Measurements from ENCODE around the gene NEK9.

The NEK9 gene

DNA sequence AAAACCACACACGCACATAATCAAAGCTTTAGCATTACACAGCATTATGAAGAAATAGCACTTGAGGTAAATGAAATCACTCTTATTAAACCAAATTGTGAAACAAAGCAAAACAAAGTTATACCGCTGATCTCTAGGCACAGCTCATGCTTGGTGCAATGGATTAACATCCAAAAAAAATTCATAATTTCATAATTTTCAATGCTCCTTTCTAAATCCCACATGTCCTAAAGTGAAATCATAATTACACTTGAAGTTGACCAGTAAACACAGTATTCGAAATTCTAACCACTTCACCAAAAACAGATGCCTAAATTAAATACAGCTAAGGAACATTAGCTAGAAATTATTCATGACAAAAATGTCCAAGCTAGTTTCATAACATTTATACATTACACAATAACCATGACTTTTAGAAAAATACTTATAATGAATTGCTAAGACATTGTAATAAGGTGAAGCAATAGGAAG is 77.1 kb downstream of the NEK9 start:
- H3K36me3 ChIP-seq (ENCODE audit: insufficient read depth, low read length): 0 out of 2 replicates have a peak, but pooled peaks cover 7% of the 10 kb centered on the region
- no peaks in the 10 kb centered on the region for H3K27me3 ChIP-seq (ENCODE audit: insufficient read depth, low read length)
- no peak overlapping the region for H3K9ac ChIP-seq (ENCODE audit: low read depth, low read length)
- H3K9me3 ChIP-seq (ENCODE audit: insufficient read depth, low read depth, low read length): no peaks in the 10 kb centered on the region
- H3K27ac ChIP-seq (ENCODE audit: low read depth, low read length): no peak overlapping the region
- H3K4me3 ChIP-seq (ENCODE audit: low read length): no peak overlapping the region
- no peaks in the 10 kb centered on the region for H3K4me1 ChIP-seq (ENCODE audit: insufficient read depth, low read length)
- 91% methylated on average over 3 of the region's 3 CpGs for WGBS

DNA sequence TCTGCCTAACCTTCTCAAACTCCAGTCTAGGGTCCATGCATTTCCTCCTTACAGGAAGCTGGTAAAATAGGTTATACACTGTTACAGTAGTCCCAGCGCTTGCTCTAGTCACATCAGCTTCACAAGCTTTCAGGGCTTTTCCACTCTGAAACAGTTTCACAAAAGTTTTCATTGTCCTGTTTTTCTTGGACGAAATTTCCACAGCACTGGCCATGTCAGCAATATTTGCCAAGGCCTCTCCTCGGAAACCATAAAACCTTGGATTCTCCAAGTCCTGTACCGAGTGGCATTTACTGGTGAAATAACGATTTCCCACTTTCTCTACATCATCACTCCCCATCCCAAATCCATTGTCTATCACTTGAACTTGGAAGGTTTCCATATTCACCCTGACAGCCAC is 77.7 kb downstream of the NEK9 start:
- no peaks in the 10 kb centered on the region for H3K27me3 ChIP-seq (ENCODE audit: insufficient read depth, low read length)
- WGBS: 96% methylated on average over 5 of the region's 5 CpGs
- H3K9ac ChIP-seq (ENCODE audit: low read depth, low read length): no peak overlapping the region
- H3K36me3 ChIP-seq (ENCODE audit: insufficient read depth, low read length): 0 out of 2 replicates have a peak, but pooled peaks cover 2% of the 10 kb centered on the region
- H3K9me3 ChIP-seq (ENCODE audit: insufficient read depth, low read depth, low read length): no peaks in the 10 kb centered on the region
- no peaks in the 10 kb centered on the region for H3K4me1 ChIP-seq (ENCODE audit: insufficient read depth, low read length)
- H3K4me3 ChIP-seq (ENCODE audit: low read length): no peak overlapping the region
- no peak overlapping the region for H3K27ac ChIP-seq (ENCODE audit: low read depth, low read length)

DNA sequence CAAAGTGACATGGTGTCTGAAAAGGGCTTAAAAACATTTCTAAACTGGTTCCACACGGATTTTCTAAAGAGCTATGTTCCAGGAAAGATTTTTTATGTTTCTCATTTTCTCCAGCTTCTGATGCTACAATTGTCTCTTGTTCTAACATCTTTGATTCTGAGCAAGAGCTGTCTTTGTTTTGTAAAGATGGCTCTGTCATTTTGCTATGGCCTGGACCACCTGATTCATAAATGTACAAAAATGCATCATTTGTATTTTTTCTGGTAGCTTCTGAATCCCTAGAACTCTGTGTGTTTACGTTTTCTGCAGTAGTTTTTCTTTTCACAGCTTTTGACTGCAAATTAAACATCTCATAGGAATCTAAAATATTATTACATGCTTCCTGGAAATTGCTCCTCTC is 78.7 kb downstream of the NEK9 start:
- WGBS: 96% methylated on average over 2 of the region's 2 CpGs
- Histone ChIP-seq H3K4me1 (ENCODE audit: insufficient read depth, low read length) (no peaks in the 10 kb centered on the region), H3K4me3 (ENCODE audit: low read length) (no peak overlapping the region), H3K27me3 (ENCODE audit: insufficient read depth, low read length) (no peaks in the 10 kb centered on the region), H3K9ac (ENCODE audit: low read depth, low read length) (no peak overlapping the region), H3K9me3 (ENCODE audit: insufficient read depth, low read depth, low read length) (no peaks in the 10 kb centered on the region), H3K36me3 (ENCODE audit: insufficient read depth, low read length) (0 out of 2 replicates have a peak, but pooled peaks cover 2% of the 10 kb centered on the region), H3K27ac (ENCODE audit: low read depth, low read length) (no peak overlapping the region)

DNA sequence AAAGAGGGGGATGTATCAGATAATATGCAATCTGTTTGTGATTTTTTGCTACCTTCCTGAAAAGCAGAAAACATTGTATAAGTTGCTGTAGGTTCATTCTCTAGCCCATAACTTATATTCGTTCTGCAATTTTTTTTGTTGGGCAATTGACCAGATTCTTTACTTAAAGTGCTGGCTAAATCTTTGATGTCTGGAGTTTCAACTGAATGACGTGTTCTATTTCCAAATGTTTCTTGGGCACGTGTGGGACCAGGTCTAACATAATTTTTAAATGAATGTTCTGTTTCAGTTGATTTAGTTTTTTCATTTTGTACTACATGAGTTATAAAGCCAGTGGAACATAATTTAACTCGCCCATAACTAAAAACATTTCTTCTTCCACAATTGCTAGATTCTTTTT is 79.3 kb downstream of the NEK9 start:
- no peaks in the 10 kb centered on the region for H3K27me3 ChIP-seq (ENCODE audit: insufficient read depth, low read length)
- no peak overlapping the region for H3K27ac ChIP-seq (ENCODE audit: low read depth, low read length)
- H3K4me1 ChIP-seq (ENCODE audit: insufficient read depth, low read length): no peaks in the 10 kb centered on the region
- H3K9ac ChIP-seq (ENCODE audit: low read depth, low read length): no peak overlapping the region
- H3K36me3 ChIP-seq (ENCODE audit: insufficient read depth, low read length): peaks cover 3% of the 10 kb centered on the region; the same call in 1 of the 2 replicates
- H3K4me3 ChIP-seq (ENCODE audit: low read length): no peak overlapping the region
- no peaks in the 10 kb centered on the region for H3K9me3 ChIP-seq (ENCODE audit: insufficient read depth, low read depth, low read length)
- 90% methylated on average over 4 of the region's 4 CpGs for WGBS

DNA sequence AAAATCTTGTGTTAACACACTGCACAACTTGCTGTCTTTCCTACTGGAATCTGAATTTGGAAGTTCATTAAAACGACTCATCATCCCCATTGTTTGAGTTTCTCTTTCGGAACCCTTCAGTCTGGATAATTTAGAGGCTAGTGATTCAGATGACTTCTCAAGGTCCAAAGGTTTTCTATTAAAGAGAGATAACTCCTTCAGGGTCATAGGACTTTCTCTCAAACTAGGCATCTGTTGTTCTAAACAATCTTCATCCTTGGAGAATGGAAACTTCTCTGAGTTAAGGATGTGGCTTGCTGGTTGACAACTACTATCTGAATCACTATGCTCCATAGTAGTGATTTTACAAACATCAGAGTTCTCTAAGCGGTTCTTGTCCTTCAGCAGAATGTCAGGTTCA is 79.9 kb downstream of the NEK9 start:
- Histone ChIP-seq H3K4me1 (ENCODE audit: insufficient read depth, low read length) (no peaks in the 10 kb centered on the region), H3K27me3 (ENCODE audit: insufficient read depth, low read length) (no peaks in the 10 kb centered on the region), H3K4me3 (ENCODE audit: low read length) (no peak overlapping the region), H3K27ac (ENCODE audit: low read depth, low read length) (no peak overlapping the region), H3K9ac (ENCODE audit: low read depth, low read length) (no peak overlapping the region), H3K36me3 (ENCODE audit: insufficient read depth, low read length) (peaks cover 9% of the 10 kb centered on the region), H3K9me3 (ENCODE audit: insufficient read depth, low read depth, low read length) (no peaks in the 10 kb centered on the region)
- 91% methylated on average over 3 of the region's 3 CpGs for WGBS

DNA sequence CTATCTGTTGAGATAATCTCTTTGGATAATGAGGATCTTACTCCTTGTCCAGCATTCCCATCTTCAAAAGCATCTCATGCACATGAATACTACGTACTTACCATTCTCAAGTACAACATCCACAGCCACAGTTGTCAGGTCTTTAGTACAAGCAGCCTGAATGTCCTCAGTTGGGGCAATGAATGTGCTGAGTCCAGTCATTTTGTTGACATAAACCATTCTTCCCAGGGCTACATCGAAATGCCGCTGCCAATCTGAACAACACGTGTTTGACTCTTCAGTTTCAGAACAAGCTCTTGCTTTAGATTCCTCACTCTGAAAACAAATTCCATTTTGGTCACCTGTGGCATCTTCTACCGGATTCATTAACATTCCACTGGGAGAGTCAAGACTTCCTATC is 80.6 kb downstream of the NEK9 start:
- WGBS: 93% methylated on average over 5 of the region's 5 CpGs
- H3K4me3 ChIP-seq (ENCODE audit: low read length): no peak overlapping the region

DNA sequence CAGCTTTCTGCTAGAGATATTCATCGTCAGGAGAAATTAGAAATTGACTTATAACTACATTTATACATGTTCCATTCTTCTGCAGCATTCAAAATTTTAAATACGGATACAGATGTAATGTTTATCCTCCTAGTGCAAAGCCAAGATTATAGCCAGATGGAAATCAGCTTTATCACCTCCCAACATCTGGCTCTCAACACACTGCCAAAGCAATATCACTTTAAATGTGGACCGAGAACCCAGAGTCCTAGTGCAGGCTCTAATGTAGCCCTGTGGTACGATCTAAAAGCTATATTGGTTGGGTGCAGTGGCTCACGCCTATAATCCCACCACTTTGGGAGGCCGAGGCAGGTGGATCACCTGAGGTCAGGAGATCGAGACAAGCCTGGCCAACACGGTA is 82.1 kb downstream of the NEK9 start:
- Histone ChIP-seq H3K9ac (ENCODE audit: low read depth, low read length) (no peak overlapping the region), H3K36me3 (ENCODE audit: insufficient read depth, low read length) (peaks cover 22% of the 10 kb centered on the region), H3K4me1 (ENCODE audit: insufficient read depth, low read length) (no peaks in the 10 kb centered on the region), H3K27me3 (ENCODE audit: insufficient read depth, low read length) (no peaks in the 10 kb centered on the region), H3K27ac (ENCODE audit: low read depth, low read length) (no peak overlapping the region), H3K4me3 (ENCODE audit: low read length) (no peak overlapping the region), H3K9me3 (ENCODE audit: insufficient read depth, low read depth, low read length) (no peaks in the 10 kb centered on the region)
- WGBS: 99% methylated on average over 8 of the region's 8 CpGs

More for the DNA sequence above, 80.6 kb downstream of the NEK9 start:
- Histone ChIP-seq H3K9ac (ENCODE audit: low read depth, low read length) (no peak overlapping the region), H3K36me3 (ENCODE audit: insufficient read depth, low read length) (peaks cover 15% of the 10 kb centered on the region), H3K27ac (ENCODE audit: low read depth, low read length) (no peak overlapping the region), H3K27me3 (ENCODE audit: insufficient read depth, low read length) (no peaks in the 10 kb centered on the region), H3K4me1 (ENCODE audit: insufficient read depth, low read length) (no peaks in the 10 kb centered on the region), H3K9me3 (ENCODE audit: insufficient read depth, low read depth, low read length) (no peaks in the 10 kb centered on the region)

DNA sequence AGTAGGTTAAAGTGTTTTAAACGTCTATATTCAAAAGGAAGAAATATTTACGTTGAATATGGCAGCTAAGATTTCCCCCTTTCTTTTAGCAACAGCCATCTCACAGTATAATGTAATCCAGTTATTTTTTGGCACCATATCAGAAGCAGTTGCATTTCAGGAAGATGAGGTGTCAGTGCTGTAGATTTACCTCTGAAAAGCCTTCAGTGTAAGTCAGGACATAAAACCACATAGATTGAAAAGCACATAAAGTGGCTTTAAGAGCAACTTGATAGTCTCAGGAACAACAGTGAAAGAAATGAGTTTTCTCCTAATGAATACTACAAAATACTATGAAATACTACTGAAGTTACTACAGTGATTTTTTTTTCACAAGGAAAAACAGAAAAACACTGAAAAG is 82.5 kb downstream of the NEK9 start:
- Histone ChIP-seq H3K4me1 (ENCODE audit: insufficient read depth, low read length) (no peaks in the 10 kb centered on the region), H3K4me3 (ENCODE audit: low read length) (no peak overlapping the region), H3K9ac (ENCODE audit: low read depth, low read length) (no peak overlapping the region), H3K9me3 (ENCODE audit: insufficient read depth, low read depth, low read length) (no peaks in the 10 kb centered on the region), H3K27me3 (ENCODE audit: insufficient read depth, low read length) (no peaks in the 10 kb centered on the region), H3K27ac (ENCODE audit: low read depth, low read length) (no peak overlapping the region), H3K36me3 (ENCODE audit: insufficient read depth, low read length) (peaks cover 25% of the 10 kb centered on the region)
- WGBS: no CpG with 5 or more reads among the region's 2 CpGs

DNA sequence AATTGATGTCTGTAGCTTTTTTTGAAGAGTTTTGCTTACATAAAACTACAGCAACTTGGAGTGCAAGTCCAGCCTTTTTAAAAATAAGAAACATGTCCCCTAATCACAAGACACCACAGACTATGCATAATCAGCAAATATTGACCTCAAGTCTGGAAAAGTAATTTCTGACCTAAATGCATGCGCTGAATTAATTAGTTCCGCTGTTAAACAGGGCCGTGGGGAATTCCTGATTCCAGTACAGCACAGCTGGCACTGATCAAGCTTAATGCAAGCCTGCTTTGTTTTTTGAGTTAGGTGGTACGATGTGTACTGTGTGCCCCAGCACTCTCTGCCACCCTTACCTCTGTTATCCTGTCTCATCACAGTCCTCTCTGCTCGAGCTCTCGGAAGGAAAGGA is 84.8 kb downstream of the NEK9 start:
- WGBS: 94% methylated on average over 5 of the region's 6 CpGs

DNA sequence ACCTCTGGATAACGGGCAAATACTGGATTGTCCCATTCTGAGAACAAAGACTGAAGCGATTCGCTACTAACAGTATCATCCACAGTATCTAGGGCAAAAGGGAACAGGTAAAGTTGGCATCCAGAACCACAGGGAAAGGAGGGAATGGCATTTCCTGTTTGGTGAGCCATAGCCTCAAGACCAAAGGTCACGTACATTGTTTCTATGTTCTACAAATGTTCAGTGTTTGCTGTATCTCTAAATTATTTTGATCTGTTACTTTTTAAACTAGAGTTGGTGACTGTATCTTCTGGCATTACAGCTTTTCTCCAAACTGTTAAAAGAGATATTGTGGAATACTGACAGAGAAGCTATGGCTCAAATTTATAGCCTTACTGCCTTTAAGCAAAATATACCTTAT is 85.2 kb downstream of the NEK9 start:
- Histone ChIP-seq H3K36me3 (ENCODE audit: insufficient read depth, low read length) (peaks cover 44% of the 10 kb centered on the region), H3K27me3 (ENCODE audit: insufficient read depth, low read length) (no peaks in the 10 kb centered on the region), H3K9me3 (ENCODE audit: insufficient read depth, low read depth, low read length) (no peaks in the 10 kb centered on the region), H3K27ac (ENCODE audit: low read depth, low read length) (no peak overlapping the region), H3K9ac (ENCODE audit: low read depth, low read length) (no peak overlapping the region), H3K4me1 (ENCODE audit: insufficient read depth, low read length) (no peaks in the 10 kb centered on the region), H3K4me3 (ENCODE audit: low read length) (no peak overlapping the region)
- WGBS: 95% methylated on average over 4 of the region's 4 CpGs

More for the DNA sequence above, 84.8 kb downstream of the NEK9 start:
- H3K4me3 ChIP-seq (ENCODE audit: low read length): no peak overlapping the region
- H3K27ac ChIP-seq (ENCODE audit: low read depth, low read length): no peak overlapping the region
- no peaks in the 10 kb centered on the region for H3K9me3 ChIP-seq (ENCODE audit: insufficient read depth, low read depth, low read length)
- H3K9ac ChIP-seq (ENCODE audit: low read depth, low read length): no peak overlapping the region
- peaks cover 41% of the 10 kb centered on the region for H3K36me3 ChIP-seq (ENCODE audit: insufficient read depth, low read length)
- no peaks in the 10 kb centered on the region for H3K4me1 ChIP-seq (ENCODE audit: insufficient read depth, low read length)
- no peaks in the 10 kb centered on the region for H3K27me3 ChIP-seq (ENCODE audit: insufficient read depth, low read length)

DNA sequence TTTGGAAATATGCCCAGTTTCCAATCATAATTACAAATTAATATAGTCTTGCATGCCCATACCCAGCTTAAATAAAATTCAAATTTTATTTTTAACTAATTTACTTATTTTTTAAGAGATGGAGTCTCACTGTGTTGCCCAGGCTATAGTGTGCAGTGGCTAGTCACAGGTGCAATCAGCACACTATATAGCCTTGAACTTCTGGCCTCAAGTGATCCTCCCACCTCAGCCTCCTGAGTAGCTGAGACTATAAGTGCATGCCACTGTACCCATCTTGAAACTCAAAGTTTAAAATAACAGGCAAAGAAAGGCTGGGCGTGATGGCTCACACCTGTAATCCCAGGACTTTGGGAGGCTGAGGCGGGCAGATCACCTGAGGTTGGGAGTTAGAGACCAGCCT is 85.9 kb downstream of the NEK9 start:
- H3K27me3 ChIP-seq (ENCODE audit: insufficient read depth, low read length): no peaks in the 10 kb centered on the region
- 92% methylated on average over 2 of the region's 2 CpGs for WGBS
- H3K9me3 ChIP-seq (ENCODE audit: insufficient read depth, low read depth, low read length): no peaks in the 10 kb centered on the region
- H3K36me3 ChIP-seq (ENCODE audit: insufficient read depth, low read length): peaks cover 45% of the 10 kb centered on the region
- H3K27ac ChIP-seq (ENCODE audit: low read depth, low read length): no peak overlapping the region
- no peaks in the 10 kb centered on the region for H3K4me1 ChIP-seq (ENCODE audit: insufficient read depth, low read length)
- H3K4me3 ChIP-seq (ENCODE audit: low read length): no peak overlapping the region
- H3K9ac ChIP-seq (ENCODE audit: low read depth, low read length): no peak overlapping the region

DNA sequence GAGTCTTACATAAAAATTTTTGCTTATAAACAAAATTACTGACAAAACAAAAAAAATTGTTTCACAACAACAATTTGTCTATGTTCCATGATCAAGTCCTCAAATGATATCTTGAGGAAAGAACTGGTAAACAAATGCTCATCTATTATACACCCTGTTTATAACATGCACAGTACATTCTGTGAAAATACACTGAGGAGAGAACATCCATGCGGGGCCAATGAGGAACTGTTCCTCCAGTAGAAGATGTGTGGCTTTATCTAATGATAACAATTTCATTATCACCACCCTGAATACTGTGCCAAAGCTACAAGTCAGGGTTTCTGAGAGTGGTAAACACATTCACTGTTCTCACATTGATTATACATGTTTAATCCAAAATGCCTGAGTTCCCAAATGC is 86.3 kb downstream of the NEK9 start:
- H3K36me3 ChIP-seq (ENCODE audit: insufficient read depth, low read length): peaks cover 45% of the 10 kb centered on the region

More for the DNA sequence above, 86.3 kb downstream of the NEK9 start:
- Histone ChIP-seq H3K27ac (ENCODE audit: low read depth, low read length) (no peak overlapping the region), H3K9ac (ENCODE audit: low read depth, low read length) (no peak overlapping the region), H3K4me1 (ENCODE audit: insufficient read depth, low read length) (no peaks in the 10 kb centered on the region), H3K27me3 (ENCODE audit: insufficient read depth, low read length) (no peaks in the 10 kb centered on the region), H3K9me3 (ENCODE audit: insufficient read depth, low read depth, low read length) (no peaks in the 10 kb centered on the region), H3K4me3 (ENCODE audit: low read length) (no peak overlapping the region)
- WGBS: 100% methylated on average over 1 of the region's 1 CpG

All from HUES64 (cell line).